ENCODE data around the gene BEST1. TPM values are rescaled to one million over a fixed set of nuclear protein-coding genes. Genes with fewer than 3 reads are reported as not detected.

The BEST1 gene
- polyA plus RNA-seq, 1 donor from 2014 or later: 6.4 TPM

DNA sequence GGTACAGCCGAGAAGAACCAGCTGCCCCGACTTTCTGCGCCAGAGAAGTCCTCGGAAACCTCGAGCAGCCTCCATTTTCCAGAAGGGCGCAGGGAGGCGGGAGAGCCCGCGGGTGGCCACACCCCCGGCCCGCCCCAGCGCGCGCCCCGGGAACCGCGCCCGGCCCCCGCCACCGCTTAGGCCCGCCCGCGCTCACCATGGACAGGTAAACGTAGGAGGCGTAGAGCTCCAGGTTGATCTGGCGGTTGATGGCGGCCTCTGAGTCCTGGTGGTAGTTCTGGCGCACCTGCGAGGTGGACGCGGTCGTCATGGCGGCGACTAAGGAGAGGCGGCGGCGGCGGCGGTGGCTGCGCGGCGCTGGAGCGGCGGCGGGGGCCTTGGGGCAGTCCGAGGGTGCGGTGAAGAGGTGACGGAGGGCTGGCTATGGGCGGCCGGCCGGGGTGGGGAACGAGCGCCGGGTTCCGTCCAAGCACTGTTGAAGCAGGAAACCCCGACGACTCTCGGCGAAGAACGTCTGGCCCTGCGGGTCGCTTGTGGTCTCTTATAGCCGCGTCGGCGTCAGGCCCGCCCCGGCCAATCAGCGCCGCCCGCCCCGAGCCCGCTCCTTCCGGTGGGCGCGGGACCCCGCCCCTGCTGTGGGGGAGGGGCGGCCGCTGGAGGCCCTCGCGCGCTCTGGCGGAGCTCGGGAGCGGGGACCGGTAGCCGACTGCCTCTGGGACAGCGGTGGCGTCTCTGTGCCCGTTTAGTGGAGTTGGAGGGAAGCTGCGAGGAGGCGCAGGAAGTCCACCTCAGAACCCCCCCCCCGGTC, 17.2 kb downstream of the BEST1 start, which contains the start of gene FTH1:
TSS of gene FTH1 (minus strand) at position 519 of the 808 bp plus-strand sequence. CDS start at position 310, 209 bp downstream.
- Histone ChIP-seq H3K36me3 (ENCODE audit: insufficient read depth, low read length) (peaks cover 17% of the 10 kb centered on the region), H3F3A (ENCODE audit: insufficient read depth, low read length, poor library complexity, severe bottlenecking) (no peaks in the 10 kb centered on the region), H2AFZ (ENCODE audit: low read depth, low read length) (peak within 1 kb of the TSS; percentile 91), H4K20me1 (ENCODE audit: insufficient read depth) (no peaks in the 10 kb centered on the region), H3K9me3 (ENCODE audit: low read length) (no peaks in the 10 kb centered on the region), H3K27me3 (ENCODE audit: insufficient read depth, low read depth, low read length) (no peaks in the 10 kb centered on the region), H3K4me2 (ENCODE audit: low read length) (peak within 1 kb of the TSS; percentile 92), H3K9me2 (ENCODE audit: insufficient read depth, low read length) (no peaks in the 10 kb centered on the region), H3K79me2 (replicated peaks; ENCODE audit: insufficient read depth, low read length) (peaks cover 23% of the 10 kb centered on the region), H3K4me3 (ENCODE audit: low read length) (peak within 1 kb of the TSS; percentile 86), H3K9ac (ENCODE audit: low read length) (peak within 1 kb of the TSS; percentile 97), H3K27ac (ENCODE audit: low read length) (peak within 1 kb of the TSS; percentile 98)
- no peak for TF ChIP-seq RAD21 (conservative IDR thresholded peaks at IDR 0.05)
- no peak for TF ChIP-seq SMC3 (conservative IDR thresholded peaks at IDR 0.05; ENCODE audit: poor library complexity)
- peak; percentile 62 for TF ChIP-seq EP300 (conservative IDR thresholded peaks at IDR 0.05; ENCODE audit: poor library complexity, severe bottlenecking)
- TF ChIP-seq, protein P1, sequence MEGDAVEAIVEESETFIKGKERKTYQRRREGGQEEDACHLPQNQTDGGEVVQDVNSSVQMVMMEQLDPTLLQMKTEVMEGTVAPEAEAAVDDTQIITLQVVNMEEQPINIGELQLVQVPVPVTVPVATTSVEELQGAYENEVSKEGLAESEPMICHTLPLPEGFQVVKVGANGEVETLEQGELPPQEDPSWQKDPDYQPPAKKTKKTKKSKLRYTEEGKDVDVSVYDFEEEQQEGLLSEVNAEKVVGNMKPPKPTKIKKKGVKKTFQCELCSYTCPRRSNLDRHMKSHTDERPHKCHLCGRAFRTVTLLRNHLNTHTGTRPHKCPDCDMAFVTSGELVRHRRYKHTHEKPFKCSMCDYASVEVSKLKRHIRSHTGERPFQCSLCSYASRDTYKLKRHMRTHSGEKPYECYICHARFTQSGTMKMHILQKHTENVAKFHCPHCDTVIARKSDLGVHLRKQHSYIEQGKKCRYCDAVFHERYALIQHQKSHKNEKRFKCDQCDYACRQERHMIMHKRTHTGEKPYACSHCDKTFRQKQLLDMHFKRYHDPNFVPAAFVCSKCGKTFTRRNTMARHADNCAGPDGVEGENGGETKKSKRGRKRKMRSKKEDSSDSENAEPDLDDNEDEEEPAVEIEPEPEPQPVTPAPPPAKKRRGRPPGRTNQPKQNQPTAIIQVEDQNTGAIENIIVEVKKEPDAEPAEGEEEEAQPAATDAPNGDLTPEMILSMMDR (IDR thresholded peaks at IDR 0.05; ENCODE audit: poor library complexity, severe bottlenecking): no peak
- peak; percentile 64 for TF ChIP-seq MXI1 (conservative IDR thresholded peaks at IDR 0.05; ENCODE audit: poor library complexity, severe bottlenecking)
- TF ChIP-seq POLR2AphosphoS5 (IDR thresholded peaks at IDR 0.05): peak; percentile 99
- peak; percentile 79 for TF ChIP-seq TAF1 (IDR thresholded peaks at IDR 0.05; ENCODE audit: low read depth)
- TF ChIP-seq, protein P2, sequence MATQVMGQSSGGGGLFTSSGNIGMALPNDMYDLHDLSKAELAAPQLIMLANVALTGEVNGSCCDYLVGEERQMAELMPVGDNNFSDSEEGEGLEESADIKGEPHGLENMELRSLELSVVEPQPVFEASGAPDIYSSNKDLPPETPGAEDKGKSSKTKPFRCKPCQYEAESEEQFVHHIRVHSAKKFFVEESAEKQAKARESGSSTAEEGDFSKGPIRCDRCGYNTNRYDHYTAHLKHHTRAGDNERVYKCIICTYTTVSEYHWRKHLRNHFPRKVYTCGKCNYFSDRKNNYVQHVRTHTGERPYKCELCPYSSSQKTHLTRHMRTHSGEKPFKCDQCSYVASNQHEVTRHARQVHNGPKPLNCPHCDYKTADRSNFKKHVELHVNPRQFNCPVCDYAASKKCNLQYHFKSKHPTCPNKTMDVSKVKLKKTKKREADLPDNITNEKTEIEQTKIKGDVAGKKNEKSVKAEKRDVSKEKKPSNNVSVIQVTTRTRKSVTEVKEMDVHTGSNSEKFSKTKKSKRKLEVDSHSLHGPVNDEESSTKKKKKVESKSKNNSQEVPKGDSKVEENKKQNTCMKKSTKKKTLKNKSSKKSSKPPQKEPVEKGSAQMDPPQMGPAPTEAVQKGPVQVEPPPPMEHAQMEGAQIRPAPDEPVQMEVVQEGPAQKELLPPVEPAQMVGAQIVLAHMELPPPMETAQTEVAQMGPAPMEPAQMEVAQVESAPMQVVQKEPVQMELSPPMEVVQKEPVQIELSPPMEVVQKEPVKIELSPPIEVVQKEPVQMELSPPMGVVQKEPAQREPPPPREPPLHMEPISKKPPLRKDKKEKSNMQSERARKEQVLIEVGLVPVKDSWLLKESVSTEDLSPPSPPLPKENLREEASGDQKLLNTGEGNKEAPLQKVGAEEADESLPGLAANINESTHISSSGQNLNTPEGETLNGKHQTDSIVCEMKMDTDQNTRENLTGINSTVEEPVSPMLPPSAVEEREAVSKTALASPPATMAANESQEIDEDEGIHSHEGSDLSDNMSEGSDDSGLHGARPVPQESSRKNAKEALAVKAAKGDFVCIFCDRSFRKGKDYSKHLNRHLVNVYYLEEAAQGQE (IDR thresholded peaks at IDR 0.05; ENCODE audit: borderline replicate concordance): peak; percentile 90
- no peak for TF ChIP-seq EZH2 (IDR thresholded peaks at IDR 0.05; ENCODE audit: borderline replicate concordance, insufficient read depth, low read length, poor library complexity, severe bottlenecking)

DNA sequence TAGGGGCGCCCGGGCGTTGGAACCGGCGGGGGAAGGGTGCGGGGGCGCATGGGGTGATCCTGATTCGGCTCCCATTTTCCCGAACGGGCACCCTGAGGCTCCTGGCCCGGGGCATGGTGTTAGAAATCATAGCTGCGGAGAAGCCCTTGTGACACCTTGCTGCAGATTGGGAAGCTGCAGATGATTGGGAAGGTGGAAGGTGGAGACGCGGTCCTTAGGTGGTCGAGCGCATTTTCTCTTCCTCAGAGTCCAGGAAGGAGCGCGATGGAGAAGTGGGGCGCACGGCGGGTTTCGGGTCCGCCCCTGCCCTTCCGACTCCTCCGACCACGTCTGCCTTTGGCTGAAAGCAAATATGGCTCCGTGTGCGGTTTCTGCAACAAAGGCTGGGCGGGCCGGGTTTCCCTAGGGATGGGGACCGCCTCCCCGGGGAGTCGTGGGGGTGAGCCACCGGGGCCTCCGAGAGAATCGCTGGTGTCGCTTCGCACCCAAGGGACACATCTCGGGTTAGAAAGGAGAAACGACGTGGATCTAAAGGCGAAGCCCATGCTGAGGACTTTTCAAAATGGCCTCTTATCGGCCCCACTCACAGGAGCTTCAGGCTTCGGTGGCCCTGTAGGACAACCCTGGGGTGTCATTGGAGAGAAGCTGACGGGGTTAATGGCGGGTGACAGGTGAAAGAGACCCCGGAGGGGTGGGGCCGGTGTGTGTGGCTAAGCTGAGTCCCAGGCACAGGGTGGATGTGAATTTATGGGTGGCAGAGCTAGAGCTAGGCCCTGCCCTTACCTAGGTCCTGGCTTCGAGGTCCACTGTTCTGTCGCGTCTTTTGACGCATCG, 18.0 kb downstream of the BEST1 start:
- Histone ChIP-seq H3K9ac (ENCODE audit: low read length) (peak overlapping the region; percentile 97), H3K4me2 (ENCODE audit: low read length) (peak overlapping the region; percentile 92), H2AFZ (ENCODE audit: low read depth, low read length) (peak overlapping the region; percentile 91), H3K27me3 (ENCODE audit: insufficient read depth, low read depth, low read length) (no peaks in the 10 kb centered on the region), H3K36me3 (ENCODE audit: insufficient read depth, low read length) (peaks cover 12% of the 10 kb centered on the region), H3K9me2 (ENCODE audit: insufficient read depth, low read length) (no peaks in the 10 kb centered on the region), H3K4me3 (ENCODE audit: low read length) (peak overlapping the region; percentile 86), H4K20me1 (ENCODE audit: insufficient read depth) (no peaks in the 10 kb centered on the region), H3K27ac (ENCODE audit: low read length) (peak overlapping the region; percentile 98), H3F3A (ENCODE audit: insufficient read depth, low read length, poor library complexity, severe bottlenecking) (no peaks in the 10 kb centered on the region), H3K9me3 (ENCODE audit: low read length) (no peaks in the 10 kb centered on the region), H3K79me2 (replicated peaks; ENCODE audit: insufficient read depth, low read length) (peaks cover 23% of the 10 kb centered on the region)
- TF ChIP-seq POLR2AphosphoS5 (IDR thresholded peaks at IDR 0.05): no peak
- TF ChIP-seq EZH2 (IDR thresholded peaks at IDR 0.05; ENCODE audit: borderline replicate concordance, insufficient read depth, low read length, poor library complexity, severe bottlenecking): no peak
- TF ChIP-seq, protein P1 (IDR thresholded peaks at IDR 0.05; ENCODE audit: poor library complexity, severe bottlenecking): no peak
- TF ChIP-seq TAF1 (IDR thresholded peaks at IDR 0.05; ENCODE audit: low read depth): no peak
- no peak for TF ChIP-seq MXI1 (conservative IDR thresholded peaks at IDR 0.05; ENCODE audit: poor library complexity, severe bottlenecking)
- no peak for TF ChIP-seq SMC3 (conservative IDR thresholded peaks at IDR 0.05; ENCODE audit: poor library complexity)
- TF ChIP-seq, protein P2 (IDR thresholded peaks at IDR 0.05; ENCODE audit: borderline replicate concordance): no peak
- TF ChIP-seq EP300 (conservative IDR thresholded peaks at IDR 0.05; ENCODE audit: poor library complexity, severe bottlenecking): no peak
- TF ChIP-seq RAD21 (conservative IDR thresholded peaks at IDR 0.05): no peak
